DOHH2 (cell line): Measurements from ENCODE around the gene MRGPRF.

Source experiments
- H3F3A ChIP-seq: fragments of 200-600 bp; sonication (generic), shearing (Covaris generic); 2 replicates; pipeline ENCODE4 v1.6.0; 2016; ENCODE audit warnings: antibody characterized with exemption, mild to moderate bottlenecking; ENCODE audit not compliant: control insufficient read depth, insufficient read depth
- H3K27ac ChIP-seq: fragments of 200-600 bp; sonication (generic); 2 replicates; pipeline ENCODE4 v1.5.1; 2014; ENCODE audit warnings: low read depth, mild to moderate bottlenecking, low read length, moderate library complexity
- H3K27me3 ChIP-seq: fragments of 200-600 bp; sonication (generic); 2 replicates; pipeline ENCODE4 v1.6.1; 2014; ENCODE audit warnings: mild to moderate bottlenecking, low read length, mixed read lengths; ENCODE audit not compliant: control insufficient read depth
- H3K36me3 ChIP-seq: fragments of 200-600 bp; sonication (generic); 2 replicates; pipeline ENCODE4 v1.6.1; 2014; ENCODE audit warnings: mild to moderate bottlenecking, low read length, moderate library complexity, mixed read lengths; ENCODE audit not compliant: control insufficient read depth
- H3K4me1 ChIP-seq: fragments of 200-600 bp; sonication (generic); 2 replicates; pipeline ENCODE4 v1.6.1; 2014; ENCODE audit warnings: mild to moderate bottlenecking, low read length, mixed read lengths; ENCODE audit not compliant: control insufficient read depth
- H3K4me2 ChIP-seq: fragments of 200-600 bp; sonication (generic); 2 replicates; pipeline ENCODE4 v1.6.0; 2014; ENCODE audit warnings: mild to moderate bottlenecking, low read length, moderate library complexity
- H3K4me3 ChIP-seq: fragments of 200-600 bp; sonication (generic); 2 replicates; pipeline ENCODE4 v1.5.1; 2014; ENCODE audit warnings: mild to moderate bottlenecking, low read length, mixed read lengths
- H3K79me2 ChIP-seq: fragments of 200-600 bp; sonication (generic); 2 replicates; pipeline ENCODE4 v1.6.1; 2014; ENCODE audit warnings: mild to moderate bottlenecking, low read length, mixed read lengths; ENCODE audit not compliant: control insufficient read depth
- H3K9me2 ChIP-seq: fragments of 200-600 bp; sonication (generic); replicated peaks from 2 replicates; pipeline ENCODE4 v1.6.1; 2014; ENCODE audit warnings: mild to moderate bottlenecking, low read length, mixed read lengths; ENCODE audit not compliant: control insufficient read depth
- H3K9me3 ChIP-seq: fragments of 200-600 bp; sonication (generic); 2 replicates; pipeline ENCODE4 v1.6.1; 2014; ENCODE audit warnings: antibody characterized with exemption, low read length, mixed read lengths; ENCODE audit not compliant: control insufficient read depth, insufficient read depth
- H4K20me1 ChIP-seq: fragments of 200-600 bp; sonication (generic); 2 replicates; pipeline ENCODE4 v1.6.0; 2014; ENCODE audit warnings: low read depth, mild to moderate bottlenecking, antibody characterized with exemption, low read length, moderate library complexity; ENCODE audit not compliant: control insufficient read depth, insufficient read depth
- EZH2phosphoT487 ChIP-seq: fragments of 200-600 bp; sonication (generic); IDR thresholded peaks from 2 replicates; pipeline ENCODE4 v1.6.1; 2017; ENCODE audit warnings: borderline replicate concordance, mild to moderate bottlenecking, antibody characterized with exemption, low read length, moderate library complexity, mixed read lengths
- TF ChIP-seq, protein P1 (sequence below): fragments of 200-600 bp; sonication (generic); IDR thresholded peaks from one replicate; pipeline ENCODE4 v1.5.1; 2014; ENCODE audit warnings: antibody characterized with exemption, mild to moderate bottlenecking, low read depth, low read length; ENCODE audit not compliant: poor library complexity, severe bottlenecking

Gene MRGPRF

DNA sequence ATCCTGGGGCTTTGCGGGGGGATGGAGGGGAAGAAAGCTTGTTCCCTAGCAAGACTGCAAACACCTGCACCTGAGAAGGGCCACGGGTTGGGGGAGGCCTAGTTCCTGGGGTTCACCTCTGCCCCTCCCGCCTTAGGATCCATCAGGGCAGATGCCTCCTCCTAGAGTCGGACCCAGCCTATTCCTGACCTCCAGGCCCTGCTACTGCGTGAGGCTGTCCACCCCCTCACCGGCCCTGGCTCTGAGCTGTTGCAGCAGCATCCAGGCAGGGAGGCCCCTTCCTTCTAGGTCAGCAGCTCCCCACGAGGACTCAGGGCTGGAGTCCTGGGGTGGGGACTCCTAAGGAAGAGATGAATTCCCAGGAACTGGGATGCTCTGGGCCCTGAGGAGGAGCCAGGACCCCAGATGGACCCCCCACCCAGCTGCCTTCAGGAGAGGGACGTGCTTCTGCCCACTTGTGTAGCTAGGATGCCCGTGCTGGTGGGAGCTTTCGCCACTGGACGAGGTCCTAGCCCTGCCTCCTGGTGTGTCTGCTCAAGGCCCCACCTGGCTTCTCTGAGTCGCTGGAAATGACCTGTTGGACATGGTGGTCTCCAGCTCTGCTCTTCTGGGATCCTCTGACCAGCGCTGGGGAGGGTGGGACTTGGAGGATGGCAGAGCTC is 10.3 kb downstream of the MRGPRF start:
- Histone ChIP-seq H3K4me1 (no peaks in the 10 kb centered on the region), H3K27ac (no peak overlapping the region), H3K4me3 (no peak overlapping the region), H3F3A (no peaks in the 10 kb centered on the region), H3K9me2 (no peaks in the 10 kb centered on the region), H3K27me3 (no peaks in the 10 kb centered on the region), H3K36me3 (no peaks in the 10 kb centered on the region), H3K79me2 (no peaks in the 10 kb centered on the region), H3K4me2 (no peak overlapping the region), H3K9me3 (no peaks in the 10 kb centered on the region), H4K20me1 (no peaks in the 10 kb centered on the region)
- TF ChIP-seq, protein P1, sequence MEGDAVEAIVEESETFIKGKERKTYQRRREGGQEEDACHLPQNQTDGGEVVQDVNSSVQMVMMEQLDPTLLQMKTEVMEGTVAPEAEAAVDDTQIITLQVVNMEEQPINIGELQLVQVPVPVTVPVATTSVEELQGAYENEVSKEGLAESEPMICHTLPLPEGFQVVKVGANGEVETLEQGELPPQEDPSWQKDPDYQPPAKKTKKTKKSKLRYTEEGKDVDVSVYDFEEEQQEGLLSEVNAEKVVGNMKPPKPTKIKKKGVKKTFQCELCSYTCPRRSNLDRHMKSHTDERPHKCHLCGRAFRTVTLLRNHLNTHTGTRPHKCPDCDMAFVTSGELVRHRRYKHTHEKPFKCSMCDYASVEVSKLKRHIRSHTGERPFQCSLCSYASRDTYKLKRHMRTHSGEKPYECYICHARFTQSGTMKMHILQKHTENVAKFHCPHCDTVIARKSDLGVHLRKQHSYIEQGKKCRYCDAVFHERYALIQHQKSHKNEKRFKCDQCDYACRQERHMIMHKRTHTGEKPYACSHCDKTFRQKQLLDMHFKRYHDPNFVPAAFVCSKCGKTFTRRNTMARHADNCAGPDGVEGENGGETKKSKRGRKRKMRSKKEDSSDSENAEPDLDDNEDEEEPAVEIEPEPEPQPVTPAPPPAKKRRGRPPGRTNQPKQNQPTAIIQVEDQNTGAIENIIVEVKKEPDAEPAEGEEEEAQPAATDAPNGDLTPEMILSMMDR: no peak
- TF ChIP-seq EZH2phosphoT487: no peak

DNA sequence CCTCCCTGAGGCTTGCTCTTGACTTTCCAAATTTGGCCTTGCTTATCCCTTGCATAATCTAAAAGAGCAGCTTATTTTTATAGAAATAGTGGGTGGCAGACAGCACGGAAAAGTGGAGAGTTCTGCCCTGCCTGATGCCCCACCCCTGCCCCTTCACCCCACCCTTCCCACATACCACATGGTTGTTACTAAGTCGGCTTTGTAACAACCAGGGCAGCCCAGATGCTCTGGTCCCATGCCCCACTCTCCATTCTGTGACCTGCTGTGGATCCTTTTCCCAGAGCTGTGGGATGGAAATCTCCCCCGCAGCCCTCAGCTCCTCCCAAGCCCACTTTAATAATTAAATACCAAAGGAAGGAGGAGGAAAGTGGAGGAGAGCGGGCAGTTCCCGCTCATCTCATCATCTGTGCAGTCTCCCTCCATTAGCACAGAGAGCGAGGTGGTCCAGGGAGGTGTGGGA is 10.9 kb downstream of the MRGPRF start:
- TF ChIP-seq, protein P1: no peak
- TF ChIP-seq EZH2phosphoT487: no peak
- no peaks in the 10 kb centered on the region for H4K20me1 ChIP-seq
- H3K36me3 ChIP-seq: no peaks in the 10 kb centered on the region
- H3K27ac ChIP-seq: no peak overlapping the region
- no peak overlapping the region for H3K4me3 ChIP-seq
- H3K4me2 ChIP-seq: no peak overlapping the region
- H3K9me3 ChIP-seq: no peaks in the 10 kb centered on the region
- no peaks in the 10 kb centered on the region for H3K79me2 ChIP-seq
- no peaks in the 10 kb centered on the region for H3K27me3 ChIP-seq
- H3K9me2 ChIP-seq: no peaks in the 10 kb centered on the region
- no peaks in the 10 kb centered on the region for H3F3A ChIP-seq
- no peaks in the 10 kb centered on the region for H3K4me1 ChIP-seq

DNA sequence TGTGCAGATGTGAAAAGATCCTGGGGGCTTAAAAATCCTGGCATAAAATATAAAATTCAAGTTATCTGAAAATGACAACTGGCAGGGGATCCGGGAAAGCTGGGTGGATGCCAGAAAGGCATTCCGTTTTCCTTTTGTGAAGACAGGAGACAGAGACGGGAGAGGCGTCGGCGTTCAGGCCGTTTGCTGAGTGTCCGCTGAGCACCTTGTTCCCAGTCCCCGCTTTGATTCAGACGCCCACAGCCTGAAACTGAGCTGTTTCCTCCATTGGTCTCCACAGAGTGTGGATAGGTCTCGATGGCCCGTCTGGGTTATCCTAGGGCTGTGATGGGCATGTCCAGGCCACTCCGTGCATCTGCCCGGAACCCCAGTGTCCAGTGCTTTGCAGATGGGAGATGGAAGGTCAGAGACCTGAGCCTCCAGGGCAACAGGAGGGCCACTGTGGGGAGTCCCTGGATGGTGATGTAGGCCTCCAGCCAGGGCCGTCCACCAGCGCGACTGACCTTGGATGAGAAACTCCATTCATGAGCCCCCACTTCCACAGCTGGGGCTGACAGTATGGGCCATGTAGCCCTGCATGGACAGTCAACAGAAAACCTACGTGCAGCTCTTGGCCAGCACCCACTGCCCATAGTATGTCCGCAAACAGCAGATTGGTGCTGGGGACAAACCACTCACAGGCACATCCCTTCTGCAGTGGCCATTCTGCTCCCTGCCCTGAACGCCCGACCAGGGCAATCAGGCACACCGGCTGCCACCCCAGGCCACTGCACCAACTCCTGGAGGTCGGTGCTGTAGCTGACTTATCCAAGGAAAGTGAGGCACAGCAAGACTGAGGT is 11.6 kb downstream of the MRGPRF start:
- Histone ChIP-seq H3K27ac (no peak overlapping the region), H3K36me3 (no peaks in the 10 kb centered on the region)

More for the DNA sequence above, 11.6 kb downstream of the MRGPRF start:
- H3K9me3 ChIP-seq: no peaks in the 10 kb centered on the region
- H4K20me1 ChIP-seq: no peaks in the 10 kb centered on the region
- H3F3A ChIP-seq: no peaks in the 10 kb centered on the region
- H3K4me2 ChIP-seq: no peak overlapping the region
- H3K9me2 ChIP-seq: no peaks in the 10 kb centered on the region
- H3K4me1 ChIP-seq: no peaks in the 10 kb centered on the region
- no peaks in the 10 kb centered on the region for H3K79me2 ChIP-seq
- no peaks in the 10 kb centered on the region for H3K27me3 ChIP-seq
- no peak for TF ChIP-seq EZH2phosphoT487
- TF ChIP-seq, protein P1: no peak
- no peak overlapping the region for H3K4me3 ChIP-seq
